ENCODE measurements around the gene ESRRG.

ESRRG gene

DNA sequence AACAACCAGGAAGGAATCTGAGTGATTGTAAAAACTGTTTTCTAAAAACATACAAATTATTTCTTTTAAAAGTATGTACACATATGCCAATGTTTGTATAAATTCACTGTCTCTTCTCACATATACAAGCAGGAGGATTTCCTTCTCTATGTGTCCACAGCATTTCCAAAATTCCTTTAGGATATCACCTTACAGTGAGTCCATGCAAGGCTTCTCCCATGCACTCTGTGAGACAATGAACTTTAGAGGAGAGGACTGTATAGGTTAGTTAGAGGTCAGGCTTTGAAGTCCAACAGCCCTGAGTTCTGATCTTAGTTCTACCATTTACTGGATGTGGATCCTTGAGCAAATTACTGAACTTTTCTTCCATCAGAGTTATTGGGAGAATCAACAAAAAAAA is 265.9 kb downstream of the ESRRG start:
- DNase-seq (ENCODE audit: extremely low read depth in 1 of 2, low read depth in 1 of 2): no peak

DNA sequence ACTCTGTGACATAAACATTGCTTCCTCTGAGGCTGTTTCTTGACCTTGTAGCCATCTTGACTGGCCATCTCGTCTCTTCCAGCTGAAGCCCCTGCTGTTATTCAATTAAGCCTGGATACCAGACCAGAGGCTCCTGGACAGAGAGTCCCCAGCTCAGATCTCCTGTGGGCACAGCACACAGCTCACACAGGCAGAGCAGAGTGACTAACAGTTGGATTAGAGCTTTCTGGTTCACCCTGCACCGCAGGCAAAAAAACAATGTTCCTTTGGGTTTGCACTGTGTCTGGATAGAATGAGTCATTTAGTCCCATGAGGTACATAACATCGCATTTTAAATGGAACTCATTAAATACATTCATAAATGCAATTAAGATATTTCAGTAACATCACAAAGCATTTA is 266.5 kb downstream of the ESRRG start:
- DNase-seq (ENCODE audit: extremely low read depth in 1 of 2, low read depth in 1 of 2): no peak

DNA sequence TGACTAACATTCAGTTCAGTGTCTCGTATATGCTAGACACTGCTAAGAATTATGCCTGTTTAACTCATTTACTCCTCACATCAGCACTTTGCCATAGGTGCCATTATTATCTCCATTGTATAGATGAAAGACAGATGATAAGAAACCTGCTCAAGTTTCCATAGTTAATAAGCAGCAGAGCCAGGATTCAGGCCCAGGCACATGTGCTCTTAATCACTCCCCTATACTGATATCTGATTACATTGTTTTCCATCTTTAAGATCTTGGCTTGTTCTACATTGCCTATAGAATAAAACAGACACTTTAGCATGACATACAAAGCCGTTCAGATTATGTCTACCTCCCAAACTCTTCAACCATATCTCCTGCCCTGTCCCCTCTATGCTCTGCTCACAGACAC is 269.5 kb downstream of the ESRRG start:
- DNase-seq (ENCODE audit: extremely low read depth in 1 of 2, low read depth in 1 of 2): no peak

All from activated CD8-positive, alpha-beta memory T cell treated with anti-CD3 and anti-CD28 coated beads for 1 hour (primary cell).